ENCODE results near the gene AP5S1. TPM values are rescaled to one million over a fixed set of nuclear protein-coding genes. Genes with fewer than 3 reads are reported as not detected.

AP5S1 gene
- total and polyA plus RNA-seq, 2 of the 13 experiments (the other 11 are each of a cell fraction or from before 2014, with no cell fraction given) = 7.9 to 23.2 TPM

- TF ChIP-seq ZBTB40 (IDR thresholded peaks at IDR 0.05) (no peak), ZBTB40 (CRISPR knock-in tag; IDR thresholded peaks at IDR 0.05) (peak; percentile 91), DNMT3B (CRISPR knock-in tag; conservative IDR thresholded peaks at IDR 0.05) (peak; percentile 99), HIVEP1 (CRISPR knock-in tag; IDR thresholded peaks at IDR 0.05) (peak; percentile 95), HOXA9 (CRISPR knock-in tag; IDR thresholded peaks at IDR 0.05; ENCODE audit: borderline replicate concordance) (peak; percentile 93), HBP1 (CRISPR knock-in tag; IDR thresholded peaks at IDR 0.05; ENCODE audit: low read depth) (peak; percentile 74; the same call in 1 of the 2 replicates), ATAD3A (CRISPR knock-in tag; IDR thresholded peaks at IDR 0.05) (no peak), KDM3A (CRISPR knock-in tag; IDR thresholded peaks at IDR 0.05; ENCODE audit: low read depth) (peak; percentile 97), NPAS2 (CRISPR knock-in tag; IDR thresholded peaks at IDR 0.05; ENCODE audit: borderline replicate concordance) (peak; percentile 100), SALL2 (CRISPR knock-in tag; IDR thresholded peaks at IDR 0.05) (peak; percentile 99; the same call in 1 of the 2 replicates), HNRNPL (IDR thresholded peaks at IDR 0.05; ENCODE audit: low read depth, low read length) (peak; percentile 99), ZIK1 (CRISPR knock-in tag; IDR thresholded peaks at IDR 0.05; ENCODE audit: borderline replicate concordance, low read depth) (peak; percentile 80; the same call in 1 of the 2 replicates), ZNF782 (CRISPR knock-in tag; IDR thresholded peaks at IDR 0.05; ENCODE audit: borderline replicate concordance) (no peak), ZNF770 (CRISPR knock-in tag; IDR thresholded peaks at IDR 0.05) (peak; percentile 94), KLF15 (CRISPR knock-in tag; IDR thresholded peaks at IDR 0.05; ENCODE audit: borderline replicate concordance) (peak; percentile 96), ZNF569 (CRISPR knock-in tag; IDR thresholded peaks at IDR 0.05; ENCODE audit: borderline replicate concordance) (no peak)
Measured at GRCh38 chr20:3811467-3812258, 8.7 kb upstream of the AP5S1 start (continued).

Data from HepG2 (cell line).